NOMO-1 treated with DMSO at 0.1 percent for 48 hours (cell line): ENCODE results near the gene ASCL2.

Experiments used
- DNase-seq: peaks from one replicate; lab custom pipeline; 2025; ENCODE audit not compliant: unreplicated experiment; lab: John Stamatoyannopoulos, UW

ASCL2 gene

GRCh38 chr11:2309251-2310072, 39.1 kb upstream of the ASCL2 start:
- DNase-seq: no peak

GRCh38 chr11:2308713-2309112, 38.3 kb upstream of the ASCL2 start:
- DNase-seq: no peak

GRCh38 chr11:2307501-2308331, 37.3 kb upstream of the ASCL2 start:
- DNase-seq: no peak

- no peak for DNase-seq
Measured at GRCh38 chr11:2306877-2307500, 36.6 kb upstream of the ASCL2 start.

- DNase-seq: no peak
Measured at GRCh38 chr11:2306452-2306823, 36.0 kb upstream of the ASCL2 start.

- DNase-seq: peak; percentile 21
Measured at GRCh38 chr11:2305788-2306451, 35.5 kb upstream of the ASCL2 start.

- peak; percentile 67 for DNase-seq
Measured at GRCh38 chr11:2305140-2305778, 34.9 kb upstream of the ASCL2 start.

GRCh38 chr11:2304506-2305139, 34.2 kb upstream of the ASCL2 start:
- no peak for DNase-seq

GRCh38 chr11:2303627-2304505, 33.5 kb upstream of the ASCL2 start:
- DNase-seq: no peak

- no peak for DNase-seq
Measured at GRCh38 chr11:2302896-2303626, 32.7 kb upstream of the ASCL2 start.

GRCh38 chr11:2302306-2302895, 32.0 kb upstream of the ASCL2 start:
- peak; percentile 52 for DNase-seq

GRCh38 chr11:2301631-2302305, 31.4 kb upstream of the ASCL2 start, which contains the start of the genes C11orf21 and TSPAN32:
Gene C11orf21, minus strand, starts transcription at chr11:2301918. Its CDS starts 110 bp downstream, at chr11:2301808.
Gene TSPAN32, plus strand, starts transcription at chr11:2302013. Its CDS starts 137 bp downstream, at chr11:2302150.
- DNase-seq: peak; percentile 97

GRCh38 chr11:2300936-2301630, 30.7 kb upstream of the ASCL2 start:
- peak; percentile 14 for DNase-seq

GRCh38 chr11:2300290-2300935, 30.0 kb upstream of the ASCL2 start:
- DNase-seq: peak; percentile 20

- no peak for DNase-seq
Measured at GRCh38 chr11:2299773-2300172, 29.4 kb upstream of the ASCL2 start.
